NB4 (cell line): Measurements from ENCODE around the gene NOL9.

Source experiments
- CTCF ChIP-seq: IDR thresholded peaks from one replicate; pipeline ENCODE4 v1.5.1; 2012; ENCODE audit warnings: low read depth, low read length
- MAX ChIP-seq: IDR thresholded peaks from 2 replicates; pipeline ENCODE4 v1.6.1; 2011; ENCODE audit warnings: low read depth, low read length

GRCh38 chr1:6476483-6476882 is 77.8 kb downstream of the NOL9 start:
- TF ChIP-seq MAX: no peak
- TF ChIP-seq CTCF: no peak
